ENCODE measurements around the gene RPL10A.

RPL10A gene

GRCh38 chr6:35476004-35476403 is 7.8 kb downstream of the RPL10A start:
- no peak for DNase-seq

GRCh38 chr6:35477028-35477427 is 8.8 kb downstream of the RPL10A start:
- DNase-seq: no peak

- DNase-seq: no peak
Observed at GRCh38 chr6:35477551-35478179, 9.5 kb downstream of the RPL10A start.

GRCh38 chr6:35478259-35478658 is 10.1 kb downstream of the RPL10A start:
- DNase-seq: no peak

GRCh38 chr6:35480176-35480575 is 12.0 kb downstream of the RPL10A start:
- DNase-seq: no peak

GRCh38 chr6:35481226-35481625 is 13.0 kb downstream of the RPL10A start:
- no peak for DNase-seq

- DNase-seq: no peak
Observed at GRCh38 chr6:35483062-35483461, 14.9 kb downstream of the RPL10A start.

- DNase-seq: no peak
Observed at GRCh38 chr6:35483490-35483889, 15.3 kb downstream of the RPL10A start.

- no peak for DNase-seq
Observed at GRCh38 chr6:35483893-35484645, 15.9 kb downstream of the RPL10A start.

- no peak for DNase-seq
Observed at GRCh38 chr6:35484921-35485392, 16.8 kb downstream of the RPL10A start.

- no peak for DNase-seq
Observed at GRCh38 chr6:35485402-35485877, 17.2 kb downstream of the RPL10A start.

GRCh38 chr6:35486005-35486925 is 18.1 kb downstream of the RPL10A start:
- DNase-seq: no peak

GRCh38 chr6:35487658-35488516 is 19.7 kb downstream of the RPL10A start:
- DNase-seq: no peak

GRCh38 chr6:35488517-35488862 is 20.3 kb downstream of the RPL10A start:
- DNase-seq: no peak

GRCh38 chr6:35489066-35489465 is 20.9 kb downstream of the RPL10A start:
- DNase-seq: no peak

GRCh38 chr6:35489995-35490791 is 22.0 kb downstream of the RPL10A start:
- no peak for DNase-seq

GRCh38 chr6:35490821-35491557 is 22.8 kb downstream of the RPL10A start:
- no peak for DNase-seq

GRCh38 chr6:35491558-35492257 is 23.5 kb downstream of the RPL10A start:
- no peak for DNase-seq

GRCh38 chr6:35492258-35492973 is 24.2 kb downstream of the RPL10A start:
- DNase-seq: no peak

- no peak for DNase-seq
Observed at GRCh38 chr6:35492974-35493284, 24.7 kb downstream of the RPL10A start.

All from stimulated activated CD4-positive, alpha-beta T cell treated with anti-CD3 and anti-CD28 coated beads, Interleukin-2, amount 100 ng/mL, for 48 hours (primary cell).